CD4-positive, alpha-beta T cell (primary cell): ENCODE measurements around the gene CCDC136. TPM values are rescaled to one million over a fixed set of nuclear protein-coding genes. Genes with fewer than 3 reads are reported as not detected.

ENCODE experiments used
- ATAC-seq: fragments of 200-7000 bp; cut with Tn5 transposase; one replicate; pipeline ENCODE4 v1.10.0; 2022; ENCODE audit warnings: mild to moderate bottlenecking; ENCODE audit not compliant: poor library complexity
- CTCF ChIA-PET: fragments of 350-600 bp; sonication (Branson Sonifier 250); formaldehyde crosslinking; loops from one replicate; lab custom pipeline; 2021; ENCODE audit warnings: antibody characterized with exemption, inconsistent platforms; lab: Charles Lee
- POLR2A ChIA-PET: fragments of 350-600 bp; sonication (Branson Sonifier 250); formaldehyde crosslinking; loops from one replicate; lab custom pipeline; 2021; ENCODE audit warnings: antibody characterized with exemption, inconsistent platforms; lab: Charles Lee
- DNase-seq, 14 experiments: peaks; one replicate each; pipeline ENCODE4 v3.0.0-alpha.2; 2013 to 2020; ENCODE audit warnings: mixed read lengths in 2 of 14
- H3K27ac ChIP-seq, 2 donors: one replicate each; pipeline versions ENCODE4 v1.5.1 to v1.7.0; 2013; ENCODE audit warnings: low read length in 2 of 2, low read depth in 1 of 2, mild to moderate bottlenecking in 1 of 2
- H3K27me3 ChIP-seq, 2 experiments: 1 replicate in 1 of 2; 2 replicates in 1 of 2; pipeline versions ENCODE4 v1.6.1 to v1.7.0; 2013; ENCODE audit warnings: low read length in 2 of 2, control low read depth in 1 of 2, mild to moderate bottlenecking in 1 of 2, moderate library complexity in 1 of 2; ENCODE audit not compliant: insufficient read depth in 2 of 2, control insufficient read depth in 1 of 2
- H3K36me3 ChIP-seq: one replicate; pipeline ENCODE4 v1.6.1; 2013; ENCODE audit warnings: low read length, control low read depth; ENCODE audit not compliant: insufficient read depth
- H3K4me1 ChIP-seq: one replicate; pipeline ENCODE4 v1.6.1; 2013; ENCODE audit warnings: low read length, control low read depth; ENCODE audit not compliant: insufficient read depth
- H3K4me3 ChIP-seq: one replicate; pipeline ENCODE4 v1.5.1; 2013; ENCODE audit warnings: mild to moderate bottlenecking, low read length, moderate library complexity
- H3K9me3 ChIP-seq, 2 experiments: 1 replicate in 1 of 2; 2 replicates in 1 of 2; pipeline versions ENCODE4 v1.6.1 to v1.7.0; 2013; ENCODE audit warnings: low read length in 2 of 2, mild to moderate bottlenecking in 2 of 2, control low read depth in 1 of 2, moderate library complexity in 1 of 2; ENCODE audit not compliant: control insufficient read depth in 1 of 2, insufficient read depth in 1 of 2
- H3K27ac Mint-ChIP-seq: one replicate; pipeline ENCODE4 v1.8.0; 2020; ENCODE audit warnings: mixed read lengths
- H3K27me3 Mint-ChIP-seq: one replicate; pipeline ENCODE4 v1.8.0; 2021; ENCODE audit warnings: mixed read lengths
- H3K36me3 Mint-ChIP-seq: one replicate; pipeline ENCODE4 v1.8.0; 2021; ENCODE audit warnings: low read depth, mixed read lengths
- H3K4me1 Mint-ChIP-seq: one replicate; pipeline ENCODE4 v1.8.0; 2021; ENCODE audit warnings: low read depth, mixed read lengths
- H3K4me3 Mint-ChIP-seq: one replicate; pipeline ENCODE4 v1.8.0; 2020; ENCODE audit warnings: mild to moderate bottlenecking, mixed read lengths
- H3K9me3 Mint-ChIP-seq: one replicate; pipeline ENCODE4 v1.8.0; 2020; ENCODE audit warnings: mixed read lengths
- intact Hi-C, 2 experiments: fragments of 100-400 bp; cut with DNase I in 1 of 2; cut with micrococcal nuclease in 1 of 2; formaldehyde crosslinking; loops; one replicate each; pipeline versions ENCODE4 v1.15.1 to v1.9.0; 2023 to 2025; cut with DNase I, micrococcal nuclease
- total RNA-seq, 174 experiments: library from RNA in 2 of 174; stranded (reverse) in 2 of 174; gene quantifications; one replicate each; pipeline ENCODE4 v1.2.3 and lab custom pipeline; 2021 to 2026
- TF ChIP-seq, protein P1 (sequence below): fragments of 200-600 bp; IDR thresholded peaks from one replicate; pipeline ENCODE4 v1.8.0; 2022; ENCODE audit warnings: antibody characterized with exemption, mild to moderate bottlenecking

CCDC136 gene
- total RNA-seq, 2 experiments from 2014 or later: 4.5 to 4.9 TPM

DNA sequence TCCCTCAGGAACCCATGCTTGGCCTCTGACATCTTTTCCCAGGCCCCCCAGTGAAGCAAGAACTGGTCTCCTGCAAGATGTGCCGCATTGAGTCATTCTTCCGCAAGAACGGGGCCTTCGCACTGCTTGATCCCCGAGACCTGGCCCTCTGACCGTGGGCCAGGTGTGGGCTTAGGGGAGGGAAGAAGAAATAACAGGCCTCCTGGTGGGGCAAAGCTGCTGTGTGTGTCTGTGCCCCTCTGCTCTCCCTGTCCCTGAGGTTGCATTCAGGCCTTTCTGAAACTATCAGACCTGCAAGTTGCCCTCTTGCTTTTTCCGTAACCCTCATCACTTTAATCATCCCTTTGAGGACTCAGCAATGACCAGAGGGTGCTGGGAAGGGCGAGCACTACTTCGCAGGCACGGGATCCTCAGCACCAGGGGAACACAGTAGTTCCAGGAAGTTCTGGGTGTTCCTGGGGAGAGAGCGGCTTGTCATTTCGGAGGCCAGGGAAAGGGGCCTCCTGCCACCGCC, 76.9 kb downstream of the CCDC136 start:
- CTCF ChIA-PET: no interaction called here
- DNase-seq (no peak), ATAC-seq (no peak)
- no peaks in the 10 kb centered on the region for H3K27me3 Mint-ChIP-seq
- H3K36me3 Mint-ChIP-seq: peaks cover 11% of the 10 kb centered on the region
- intact Hi-C loops: loop anchor here in 1 of 2 experiments (10.0 kb wide), 1 partner anchor 566 kb away; the partner anchor contains the start of gene STRIP2
- peaks cover 15% of the 10 kb centered on the region for H3K36me3 ChIP-seq
- H3K27ac Mint-ChIP-seq: no peak overlapping the region
- H3K9me3 ChIP-seq: no peaks in the 10 kb centered on the region
- peak overlapping the region; percentile 54 for H3K4me3 Mint-ChIP-seq
- POLR2A ChIA-PET: interaction anchor here (1.0 to 1.8 kb wide), 2 partner anchors 15 to 129 kb away, joined by 3 to 4 read pairs; no protein-coding TSS in a partner anchor
- peak overlapping the region; percentile 52 for H3K4me3 ChIP-seq
- TF ChIP-seq, protein P1, sequence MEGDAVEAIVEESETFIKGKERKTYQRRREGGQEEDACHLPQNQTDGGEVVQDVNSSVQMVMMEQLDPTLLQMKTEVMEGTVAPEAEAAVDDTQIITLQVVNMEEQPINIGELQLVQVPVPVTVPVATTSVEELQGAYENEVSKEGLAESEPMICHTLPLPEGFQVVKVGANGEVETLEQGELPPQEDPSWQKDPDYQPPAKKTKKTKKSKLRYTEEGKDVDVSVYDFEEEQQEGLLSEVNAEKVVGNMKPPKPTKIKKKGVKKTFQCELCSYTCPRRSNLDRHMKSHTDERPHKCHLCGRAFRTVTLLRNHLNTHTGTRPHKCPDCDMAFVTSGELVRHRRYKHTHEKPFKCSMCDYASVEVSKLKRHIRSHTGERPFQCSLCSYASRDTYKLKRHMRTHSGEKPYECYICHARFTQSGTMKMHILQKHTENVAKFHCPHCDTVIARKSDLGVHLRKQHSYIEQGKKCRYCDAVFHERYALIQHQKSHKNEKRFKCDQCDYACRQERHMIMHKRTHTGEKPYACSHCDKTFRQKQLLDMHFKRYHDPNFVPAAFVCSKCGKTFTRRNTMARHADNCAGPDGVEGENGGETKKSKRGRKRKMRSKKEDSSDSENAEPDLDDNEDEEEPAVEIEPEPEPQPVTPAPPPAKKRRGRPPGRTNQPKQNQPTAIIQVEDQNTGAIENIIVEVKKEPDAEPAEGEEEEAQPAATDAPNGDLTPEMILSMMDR: no peak
- H3K27ac ChIP-seq: no peak overlapping the region
- H3K27me3 ChIP-seq: peaks cover 4 to 5% of the 10 kb centered on the region in 2 experiments
- no peaks in the 10 kb centered on the region for H3K9me3 Mint-ChIP-seq
- H3K4me1 ChIP-seq: peaks cover 28% of the 10 kb centered on the region
- peaks cover 30% of the 10 kb centered on the region for H3K4me1 Mint-ChIP-seq

DNA sequence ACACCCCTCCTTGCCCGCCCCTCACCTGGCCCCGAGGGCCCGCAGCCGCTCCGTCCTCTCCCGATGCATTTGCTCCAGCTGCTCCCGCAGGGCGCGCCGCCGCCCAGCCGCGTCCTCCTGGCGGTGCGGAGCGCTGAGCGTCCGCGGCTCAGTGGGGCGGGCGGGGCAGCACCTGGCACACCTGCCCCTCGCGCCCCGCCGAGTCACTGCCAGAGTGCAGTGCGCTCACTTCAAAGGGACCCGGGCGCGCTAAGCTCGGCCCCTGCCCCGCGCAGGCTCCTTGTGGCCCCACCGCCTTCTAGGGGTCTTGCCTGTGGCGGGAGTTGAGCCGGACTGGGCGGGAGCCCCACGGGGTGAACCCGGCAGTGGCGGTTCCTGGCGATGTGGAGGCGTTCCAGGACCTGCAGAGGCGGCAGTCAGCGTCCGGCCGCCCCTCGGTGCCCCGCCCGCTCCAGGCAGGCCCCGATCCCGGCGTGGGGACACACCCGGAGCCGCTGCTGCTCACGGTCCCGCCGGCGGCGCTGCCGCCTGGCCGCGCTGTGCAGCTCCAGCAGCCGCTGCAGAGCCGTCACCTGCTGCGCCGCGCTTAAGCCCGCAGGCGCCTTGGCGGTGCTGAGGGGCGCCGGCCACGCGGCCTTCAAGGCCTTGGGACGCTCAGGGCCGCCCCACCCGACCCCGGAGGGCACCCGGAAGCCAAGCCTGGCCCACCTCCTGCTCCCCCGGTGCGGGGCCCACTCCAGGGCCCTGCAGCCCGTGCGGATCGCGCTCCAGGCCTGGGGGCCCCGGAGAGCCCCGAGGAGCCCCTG, 77.6 kb downstream of the CCDC136 start:
- intact Hi-C loops: loop anchor here in 1 of 2 experiments (10.0 kb wide), 1 partner anchor 565 kb away; the partner anchor contains the start of gene STRIP2
- CTCF ChIA-PET: interaction anchor here (2.7 kb wide), 1 partner anchor 14 kb away, joined by 11 read pairs; no protein-coding TSS in a partner anchor

DNA sequence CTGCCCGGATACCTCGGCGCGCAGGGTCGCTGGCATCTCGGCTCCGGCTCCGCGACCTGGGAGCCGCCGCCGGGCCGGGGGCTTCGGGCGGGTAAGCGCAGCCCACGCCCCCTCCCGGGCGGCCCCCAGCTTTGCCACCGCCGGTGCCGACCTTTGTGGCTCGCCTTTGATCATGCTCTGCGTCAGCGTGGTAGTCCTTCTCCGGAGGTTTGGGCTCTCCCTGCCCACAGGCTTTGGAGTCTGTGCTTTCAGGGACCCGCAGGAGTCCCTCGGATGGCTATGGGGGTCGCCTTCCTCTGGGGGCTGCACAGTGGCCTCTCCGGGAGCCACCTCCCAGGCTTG, 78.1 kb downstream of the CCDC136 start:
- Mint-ChIP-seq H3K4me3 (peak overlapping the region; percentile 86), H3K27me3 (no peaks in the 10 kb centered on the region), H3K4me1 (peaks cover 23% of the 10 kb centered on the region), H3K36me3 (peaks cover 8% of the 10 kb centered on the region), H3K27ac (no peak overlapping the region), H3K9me3 (no peaks in the 10 kb centered on the region)
- intact Hi-C loops: loop anchor here in 1 of 2 experiments (10.0 kb wide), 1 partner anchor 565 kb away; the partner anchor contains the start of gene STRIP2
- peak in 3 of 14 experiments; percentile 11 to 48 (median 34) for DNase-seq
- Histone ChIP-seq H3K4me3 (peak overlapping the region; percentile 20), H3K36me3 (peaks cover 11% of the 10 kb centered on the region), H3K27me3 (peaks cover 4 to 5% of the 10 kb centered on the region in 2 experiments), H3K4me1 (peaks cover 17% of the 10 kb centered on the region), H3K9me3 (no peaks in the 10 kb centered on the region), H3K27ac (no peak overlapping the region)
- ChIA-PET CTCF (interaction anchor here (2.7 kb wide), 1 partner anchor 14 kb away, joined by 11 read pairs; no protein-coding TSS in a partner anchor), POLR2A (interaction anchor here (1.8 kb wide), 1 partner anchor 14 kb away, joined by 4 read pairs; no protein-coding TSS in a partner anchor)
- ATAC-seq: peak; percentile 37
- TF ChIP-seq, protein P1: no peak

More for the DNA sequence above, 77.6 kb downstream of the CCDC136 start:
- Histone ChIP-seq H3K36me3 (peaks cover 15% of the 10 kb centered on the region), H3K9me3 (no peaks in the 10 kb centered on the region), H3K4me3 (peak overlapping the region; percentile 52), H3K27ac (no peak overlapping the region), H3K27me3 (peaks cover 4 to 5% of the 10 kb centered on the region in 2 experiments), H3K4me1 (peaks cover 21% of the 10 kb centered on the region)
- H3K36me3 Mint-ChIP-seq: peaks cover 11% of the 10 kb centered on the region
- peak in 13 of 14 experiments; percentile 6 to 81 (median 32) for DNase-seq
- peaks cover 28% of the 10 kb centered on the region for H3K4me1 Mint-ChIP-seq
- no peak overlapping the region for H3K27ac Mint-ChIP-seq
- TF ChIP-seq, protein P1: no peak
- H3K9me3 Mint-ChIP-seq: no peaks in the 10 kb centered on the region
- H3K4me3 Mint-ChIP-seq: peak overlapping the region; percentile 60
- ATAC-seq: peak; percentile 92
- POLR2A ChIA-PET: interaction anchor here (1.0 to 1.8 kb wide), 2 partner anchors 14 to 130 kb away, joined by 3 to 4 read pairs; no protein-coding TSS in a partner anchor
- no peaks in the 10 kb centered on the region for H3K27me3 Mint-ChIP-seq
